NCI-H2107 (cell line): Measurements from ENCODE around the gene HYAL3.

ENCODE experiments used
- DNase-seq: peaks from one replicate; lab custom pipeline; 2025; lab: John Stamatoyannopoulos, UW

HYAL3 gene, protein sequence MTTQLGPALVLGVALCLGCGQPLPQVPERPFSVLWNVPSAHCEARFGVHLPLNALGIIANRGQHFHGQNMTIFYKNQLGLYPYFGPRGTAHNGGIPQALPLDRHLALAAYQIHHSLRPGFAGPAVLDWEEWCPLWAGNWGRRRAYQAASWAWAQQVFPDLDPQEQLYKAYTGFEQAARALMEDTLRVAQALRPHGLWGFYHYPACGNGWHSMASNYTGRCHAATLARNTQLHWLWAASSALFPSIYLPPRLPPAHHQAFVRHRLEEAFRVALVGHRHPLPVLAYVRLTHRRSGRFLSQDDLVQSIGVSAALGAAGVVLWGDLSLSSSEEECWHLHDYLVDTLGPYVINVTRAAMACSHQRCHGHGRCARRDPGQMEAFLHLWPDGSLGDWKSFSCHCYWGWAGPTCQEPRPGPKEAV

DNA sequence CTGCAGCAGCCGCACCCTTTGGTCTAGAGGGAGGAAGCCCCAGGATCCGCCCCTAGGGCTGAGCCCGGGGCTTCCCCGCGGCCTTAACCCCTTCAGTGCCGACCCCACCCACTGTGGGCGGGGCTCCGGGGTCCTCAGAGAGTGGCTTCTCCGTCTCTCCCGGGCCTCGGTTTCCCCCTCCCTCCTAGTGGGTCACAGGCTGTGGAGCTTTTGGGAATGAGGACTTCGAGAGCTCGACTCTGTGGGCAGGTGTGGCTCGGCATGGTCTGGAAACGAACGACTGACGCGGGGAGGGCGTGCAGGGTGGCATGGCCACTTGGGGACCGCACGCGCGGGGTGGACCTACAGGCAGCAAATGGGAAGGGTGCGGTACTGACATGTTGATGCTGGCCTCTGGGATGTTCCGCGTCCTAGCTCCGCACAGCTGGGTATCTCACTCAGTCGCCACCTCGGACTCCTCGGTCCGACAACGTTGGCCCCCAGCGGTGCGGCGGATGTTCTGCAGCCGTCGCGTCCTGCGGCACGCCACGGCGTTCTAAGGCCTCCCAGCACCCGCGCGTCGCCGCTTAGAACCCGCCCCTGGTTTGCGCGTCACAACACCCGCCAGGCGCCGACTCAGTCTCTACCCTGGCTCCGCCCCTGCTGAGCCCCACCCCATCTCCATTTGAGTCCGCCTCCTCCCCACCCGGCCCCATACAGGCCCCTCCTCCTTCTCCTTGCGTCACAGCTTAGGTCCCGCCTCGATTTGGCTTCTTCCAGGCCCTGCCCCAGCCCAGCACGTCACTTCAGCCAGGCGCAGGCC lies at the start of gene HYAL3, which contains the start of gene NAA80:
Gene HYAL3, minus strand, starts transcription at position 570 of the 802 bp plus-strand sequence. CDS start 3,803 bp downstream, outside the sequence.
Gene NAA80, minus strand, starts transcription at position 570 of the 802 bp plus-strand sequence. CDS start 1,942 bp downstream, outside the sequence.
- DNase-seq: peak; percentile 92

DNA sequence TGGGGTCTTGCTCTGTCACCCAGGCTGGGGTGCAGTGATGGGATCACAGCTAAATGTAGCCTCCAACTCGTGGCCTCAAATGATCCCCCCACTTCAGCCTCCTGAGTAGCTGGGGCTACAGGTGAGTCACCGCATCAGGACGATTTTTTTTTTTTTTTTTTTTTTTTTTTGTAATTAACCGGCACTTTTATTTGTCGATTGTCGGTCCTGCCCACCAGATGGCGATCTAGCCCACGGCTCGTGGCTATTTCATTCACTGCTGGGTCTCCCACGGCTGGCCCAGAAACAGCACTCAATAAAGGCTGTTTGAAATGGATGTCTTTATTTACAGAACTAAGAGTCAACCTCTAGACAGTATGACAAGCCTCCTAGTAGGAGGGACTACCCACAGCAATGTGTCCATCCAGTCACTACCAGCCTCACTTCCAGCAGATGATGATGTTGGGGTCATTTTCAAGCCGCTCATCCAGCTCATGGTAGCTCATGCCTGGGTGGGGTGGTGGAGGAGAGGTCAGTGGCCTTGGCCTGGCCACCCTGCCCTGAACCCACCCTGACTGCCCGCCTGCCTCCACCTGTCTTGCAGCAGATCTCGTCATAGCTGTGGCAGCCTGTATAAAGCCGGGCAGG lies 48.1 kb upstream of the HYAL3 start:
- DNase-seq: peak; percentile 44

DNA sequence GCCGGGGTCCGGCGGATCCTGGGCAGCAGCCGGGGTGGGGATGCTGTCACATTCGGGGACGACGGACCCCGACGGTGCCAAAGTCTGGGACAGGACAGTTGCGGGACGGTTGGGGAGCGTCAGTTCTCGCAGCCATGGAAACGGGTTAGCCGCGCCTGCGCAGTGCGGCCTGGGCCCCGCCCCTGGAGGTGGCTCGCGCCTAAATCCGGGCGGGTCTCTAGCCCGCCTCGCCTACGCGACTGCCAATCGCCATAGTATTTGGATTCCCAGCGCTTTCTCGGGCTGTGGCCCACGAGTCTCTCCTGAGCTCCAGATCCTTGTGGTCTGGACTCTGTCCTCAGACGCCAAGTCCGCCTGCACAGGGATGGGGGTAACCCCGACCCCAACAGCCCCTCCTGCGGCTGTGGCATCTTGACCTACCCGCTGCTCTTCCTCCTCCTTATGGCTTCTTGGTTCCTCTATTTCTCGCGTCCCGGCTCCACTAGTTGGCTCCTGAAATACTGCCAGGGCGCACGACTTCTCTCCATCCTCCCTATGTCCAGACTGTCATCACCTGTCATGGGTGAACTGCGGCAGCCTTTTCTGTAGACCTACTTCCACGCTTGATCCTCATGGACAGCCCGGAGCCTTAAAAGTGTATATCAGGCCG lies 46.5 kb upstream of the HYAL3 start, which contains the start of gene ZMYND10:
Gene ZMYND10, minus strand, starts transcription at position 147 of the 649 bp plus-strand sequence. CDS start 153 bp downstream, outside the sequence.
- no peak for DNase-seq

DNA sequence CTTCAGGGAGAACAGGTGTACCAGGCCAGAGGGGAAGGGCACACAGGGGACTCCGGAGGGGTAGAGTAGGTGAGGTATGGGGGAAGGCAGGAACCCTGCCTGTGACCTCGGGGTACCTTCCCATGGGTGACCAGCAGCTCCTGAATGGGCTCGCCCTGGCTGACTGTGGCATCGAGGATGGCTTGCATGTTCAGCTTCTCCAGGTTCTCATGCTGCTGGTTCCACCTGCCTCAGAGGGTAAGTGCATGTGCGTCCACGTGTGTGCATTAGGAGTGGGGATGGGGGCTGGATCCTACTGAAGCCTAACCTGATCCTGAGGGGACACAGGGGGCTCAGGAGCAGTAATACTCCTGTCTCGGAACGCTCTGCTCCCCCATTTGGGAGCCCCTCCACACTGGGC lies 45.8 kb upstream of the HYAL3 start:
- DNase-seq: no peak

DNA sequence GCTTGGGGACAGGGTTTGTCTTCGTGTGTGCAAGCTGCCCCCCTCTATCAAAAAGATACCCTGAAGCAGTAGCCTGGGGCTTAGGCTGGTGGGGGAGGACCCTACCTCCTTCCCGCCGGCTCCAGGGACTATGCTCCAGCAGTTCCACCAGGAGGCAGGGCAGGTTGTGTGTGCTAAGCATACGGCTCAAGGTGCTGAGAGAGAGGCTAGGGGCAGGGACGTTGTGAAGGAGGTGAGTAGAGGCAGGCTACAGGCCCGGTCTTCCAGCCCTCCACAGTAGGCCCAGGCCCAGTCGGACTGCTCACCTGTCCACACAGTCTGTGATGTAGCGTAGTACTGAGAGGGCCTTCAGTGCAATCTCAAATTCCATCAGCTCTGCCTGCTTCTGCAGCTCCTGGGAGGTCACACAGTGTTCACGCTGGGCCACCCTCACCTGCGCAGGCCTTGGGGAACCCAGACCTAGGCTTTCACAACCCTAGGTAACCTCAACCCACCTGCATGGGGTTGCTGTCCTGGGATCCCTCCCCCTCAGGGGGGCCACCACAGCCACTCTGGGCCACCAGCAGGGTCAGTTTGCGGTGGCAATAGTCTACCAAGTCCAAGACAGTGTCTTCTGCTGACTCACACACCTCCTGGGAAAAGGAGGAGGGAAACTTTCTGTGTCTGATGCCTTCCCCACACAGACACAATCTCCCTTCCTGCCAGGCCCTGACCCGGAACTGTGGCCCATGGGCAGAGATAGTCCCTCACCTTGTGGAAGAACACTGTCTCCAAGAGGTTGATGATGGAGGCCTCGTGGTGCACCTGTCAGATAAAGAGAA lies 43.8 kb upstream of the HYAL3 start:
- no peak for DNase-seq

DNA sequence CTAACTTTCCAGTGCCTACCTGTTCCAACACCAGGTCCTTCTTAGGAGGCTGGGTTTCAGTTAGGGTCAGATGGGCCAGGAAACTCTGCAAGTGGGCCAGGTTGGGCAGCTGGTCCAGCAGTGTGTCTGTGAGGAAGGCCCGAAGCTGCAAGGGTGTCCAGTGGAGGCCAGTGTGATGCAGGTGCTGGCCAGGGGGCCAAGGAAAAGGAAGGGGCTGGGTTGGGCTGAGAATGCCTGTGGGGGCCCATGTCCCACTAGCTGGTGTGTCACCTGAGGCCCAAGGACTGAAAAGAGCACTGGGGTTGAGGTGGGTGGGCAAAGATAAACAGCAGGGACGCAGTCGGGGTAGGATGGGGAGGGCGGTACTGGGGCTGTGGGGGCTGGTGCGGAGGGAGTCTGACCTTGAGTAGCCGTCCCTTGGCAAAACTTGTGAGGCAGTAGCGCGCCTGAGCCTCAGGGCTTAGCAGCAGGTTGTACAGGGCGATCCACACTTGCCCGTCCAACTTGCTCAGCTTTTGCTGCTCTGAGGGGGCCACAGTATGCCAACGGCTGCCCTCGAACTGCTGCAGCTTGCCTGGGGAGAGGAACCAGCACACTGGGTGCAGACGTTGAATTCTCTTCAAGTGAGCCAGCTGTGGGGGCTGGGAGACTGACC lies 42.9 kb upstream of the HYAL3 start:
- DNase-seq: no peak

DNA sequence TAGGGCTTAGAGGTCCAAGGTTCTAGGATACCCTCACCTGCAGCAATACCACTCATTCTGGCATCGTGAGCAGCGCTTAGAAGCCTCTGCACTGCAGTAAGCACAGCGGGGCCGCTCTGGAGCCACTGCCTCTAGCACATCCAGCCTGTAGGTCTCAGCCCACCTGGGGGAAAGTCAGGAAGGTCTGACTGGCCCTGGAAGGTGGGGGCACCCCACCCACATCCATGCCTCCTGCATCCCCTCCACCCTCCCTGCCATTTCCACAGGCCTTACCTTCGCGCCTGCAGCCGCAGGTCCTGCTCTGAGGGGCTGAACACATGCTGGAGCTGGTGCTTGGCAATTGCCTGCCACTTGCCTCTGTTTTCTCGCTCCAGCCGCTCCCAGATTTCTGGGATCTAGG lies 42.3 kb upstream of the HYAL3 start:
- no peak for DNase-seq

DNA sequence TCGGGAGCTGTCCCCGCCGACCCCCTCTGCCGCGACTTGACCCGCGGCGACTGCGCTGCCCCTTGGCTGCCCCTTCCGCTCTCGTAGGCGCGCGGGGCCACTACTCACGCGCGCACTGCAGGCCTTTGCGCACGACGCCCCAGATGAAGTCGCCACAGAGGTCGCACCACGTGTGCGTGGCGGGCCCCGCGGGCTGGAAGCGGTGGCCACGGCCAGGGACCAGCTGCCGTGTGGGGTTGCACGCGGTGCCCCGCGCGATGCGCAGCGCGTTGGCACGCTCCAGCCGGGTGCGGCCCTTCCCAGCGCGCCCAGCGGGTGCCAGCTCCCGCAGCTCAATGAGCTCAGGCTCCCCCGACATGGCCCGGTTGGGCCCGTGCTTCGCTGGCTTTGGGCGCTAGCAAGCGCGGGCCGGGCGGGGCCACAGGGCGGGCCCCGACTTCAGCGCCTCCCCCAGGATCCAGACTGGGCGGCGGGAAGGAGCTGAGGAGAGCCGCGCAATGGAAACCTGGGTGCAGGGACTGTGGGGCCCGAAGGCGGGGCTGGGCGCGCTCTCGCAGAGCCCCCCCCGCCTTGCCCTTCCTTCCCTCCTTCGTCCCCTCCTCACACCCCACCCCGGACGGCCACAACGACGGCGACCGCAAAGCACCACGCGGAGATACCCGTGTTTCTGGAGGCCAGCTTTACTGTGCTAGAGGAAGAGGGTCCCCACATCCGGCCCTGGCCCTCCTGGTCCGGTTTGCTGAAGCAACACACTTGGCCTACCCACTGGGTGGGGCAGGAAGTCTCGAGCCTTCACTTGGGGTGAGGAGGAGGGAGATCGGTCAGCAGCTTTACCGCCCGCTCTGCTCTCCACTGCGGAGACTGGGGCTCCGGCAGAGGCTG lies 41.5 kb upstream of the HYAL3 start, which contains the start of gene RASSF1:
Gene RASSF1, minus strand, starts transcription at position 389 of the 882 bp plus-strand sequence. Its CDS starts 31 bp downstream, at position 358.
- no peak for DNase-seq

DNA sequence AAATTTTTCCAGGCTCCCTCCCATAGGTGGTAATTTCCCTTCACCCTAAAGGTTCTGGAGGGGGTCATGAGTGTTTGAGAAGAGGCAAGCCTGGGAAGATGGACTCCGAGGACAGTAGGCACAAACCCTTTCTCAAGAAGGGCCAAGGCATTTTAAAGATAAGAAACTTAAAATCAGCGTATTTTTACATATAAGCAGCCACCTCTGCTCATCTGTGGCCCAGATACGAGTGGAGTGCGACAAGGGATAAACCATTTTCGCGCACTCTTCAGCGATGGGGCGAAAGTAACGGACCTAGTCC lies 40.9 kb upstream of the HYAL3 start:
- no peak for DNase-seq

DNA sequence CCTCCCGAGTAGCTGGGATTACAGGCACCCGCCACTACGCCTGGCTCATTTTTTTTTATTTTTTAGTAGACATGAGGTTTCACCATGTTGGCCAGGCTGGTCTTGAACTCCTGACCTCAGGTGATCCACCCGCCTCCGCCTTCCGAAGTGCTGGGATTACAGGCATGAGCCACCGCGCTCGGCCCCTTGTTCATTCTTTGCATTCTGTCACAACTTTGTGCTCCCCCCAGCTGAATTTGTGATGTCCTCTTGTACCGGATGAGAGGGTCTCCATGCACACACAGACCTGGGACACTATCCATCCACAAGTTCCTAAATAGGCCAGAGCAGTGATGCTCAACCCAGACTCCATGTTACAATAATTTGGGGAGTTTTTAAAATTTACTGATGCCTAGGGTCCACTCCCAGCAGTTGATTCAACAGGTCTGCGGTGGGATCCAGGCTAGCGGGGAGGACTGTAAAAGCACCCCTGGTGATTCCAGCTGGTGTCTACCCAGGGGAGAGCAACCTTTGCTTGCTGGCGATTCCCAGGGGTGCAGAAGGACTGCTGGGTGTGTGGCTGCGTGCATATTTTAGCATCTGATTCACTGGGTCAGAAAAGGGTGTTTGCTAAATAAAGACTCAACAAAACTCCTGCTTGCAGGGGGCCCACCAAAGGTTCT lies 40.4 kb upstream of the HYAL3 start:
- DNase-seq: no peak

DNA sequence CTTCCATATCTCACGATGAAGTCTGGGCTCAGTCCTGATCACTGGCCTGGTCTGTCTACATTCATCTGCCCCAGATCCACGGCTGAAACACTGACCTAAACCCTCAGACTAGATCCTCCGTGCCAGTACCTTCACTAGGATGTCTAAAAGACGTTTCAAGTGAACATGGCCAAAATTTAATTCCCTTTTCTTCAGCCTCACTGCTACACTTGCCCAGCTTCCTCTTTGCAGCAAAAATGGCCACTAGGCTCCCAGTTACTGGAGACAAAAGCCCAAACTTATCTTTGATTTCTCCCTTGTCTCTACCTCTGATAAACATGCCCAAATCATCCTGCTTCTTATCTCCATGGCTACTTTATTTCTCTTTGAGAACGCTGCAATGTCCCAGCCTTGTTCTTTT lies 39.8 kb upstream of the HYAL3 start:
- DNase-seq: no peak

DNA sequence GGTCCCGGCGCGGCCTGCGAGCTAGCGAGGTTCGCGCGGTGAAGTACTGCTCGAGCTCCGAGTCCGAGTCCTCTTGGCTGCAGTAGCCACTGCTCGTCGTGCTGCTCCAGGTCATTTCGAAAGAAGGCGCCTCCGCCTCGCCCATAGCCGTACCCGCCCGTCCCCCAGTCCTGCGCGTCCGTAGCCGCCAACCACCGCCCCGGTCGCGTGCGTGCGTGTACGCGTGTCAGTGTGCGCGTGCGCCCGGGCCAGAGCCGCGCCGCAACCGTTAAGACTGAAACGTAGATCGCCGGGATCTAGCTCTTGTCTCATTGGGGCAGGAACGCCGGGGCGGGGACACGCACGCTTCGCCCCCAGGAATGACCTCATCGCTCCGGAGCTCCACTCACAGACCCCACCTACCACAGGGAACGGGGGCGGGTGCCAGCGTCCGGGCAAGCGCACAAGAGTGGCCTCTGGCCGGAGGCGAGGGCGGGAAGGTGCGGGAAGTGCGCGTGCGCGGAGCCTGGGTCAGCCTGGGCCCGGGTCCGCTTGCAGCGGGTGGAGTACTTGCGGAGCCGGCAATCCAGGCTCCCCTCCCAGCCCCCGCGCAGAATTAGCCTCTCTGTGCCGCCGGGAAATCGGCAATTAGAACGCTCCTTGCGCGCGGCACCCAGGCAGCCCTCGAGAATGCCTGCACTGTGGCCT lies 38.1 kb upstream of the HYAL3 start:
- peak; percentile 84 for DNase-seq

DNA sequence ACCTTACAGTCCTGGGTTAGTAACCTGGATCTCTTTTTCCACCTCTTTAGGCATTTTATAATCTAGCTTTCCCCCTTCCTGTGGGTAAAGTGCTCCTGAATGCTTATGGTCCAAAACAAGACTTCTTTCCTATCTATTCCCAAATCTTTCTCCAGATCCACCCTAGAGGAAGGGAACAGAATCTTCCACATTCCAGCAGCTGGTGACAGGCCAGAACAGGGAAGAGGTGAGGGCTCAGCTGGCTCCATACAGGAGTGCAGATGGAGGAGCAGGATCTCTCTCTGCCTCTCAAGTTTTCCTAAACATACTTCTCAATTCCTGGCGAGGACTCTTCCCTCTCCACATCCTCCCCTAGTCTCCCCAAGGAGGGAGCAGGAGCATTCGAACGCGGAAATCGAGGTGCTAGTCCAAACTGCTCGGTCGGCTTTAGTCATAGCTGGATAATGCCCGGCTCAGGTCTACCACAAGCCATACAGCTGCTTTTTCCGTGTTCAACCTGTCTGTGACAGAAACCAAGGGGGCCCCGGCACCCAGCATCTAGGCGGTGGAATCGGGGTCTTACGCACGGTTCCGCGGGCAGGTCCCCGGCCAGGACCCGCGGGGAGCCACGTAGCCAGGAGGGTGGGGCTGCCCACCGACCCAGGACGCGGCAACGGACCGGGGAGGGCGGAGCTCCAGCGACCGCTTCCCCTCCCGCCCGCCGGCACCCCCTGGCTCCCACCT lies 37.4 kb upstream of the HYAL3 start:
- no peak for DNase-seq

DNA sequence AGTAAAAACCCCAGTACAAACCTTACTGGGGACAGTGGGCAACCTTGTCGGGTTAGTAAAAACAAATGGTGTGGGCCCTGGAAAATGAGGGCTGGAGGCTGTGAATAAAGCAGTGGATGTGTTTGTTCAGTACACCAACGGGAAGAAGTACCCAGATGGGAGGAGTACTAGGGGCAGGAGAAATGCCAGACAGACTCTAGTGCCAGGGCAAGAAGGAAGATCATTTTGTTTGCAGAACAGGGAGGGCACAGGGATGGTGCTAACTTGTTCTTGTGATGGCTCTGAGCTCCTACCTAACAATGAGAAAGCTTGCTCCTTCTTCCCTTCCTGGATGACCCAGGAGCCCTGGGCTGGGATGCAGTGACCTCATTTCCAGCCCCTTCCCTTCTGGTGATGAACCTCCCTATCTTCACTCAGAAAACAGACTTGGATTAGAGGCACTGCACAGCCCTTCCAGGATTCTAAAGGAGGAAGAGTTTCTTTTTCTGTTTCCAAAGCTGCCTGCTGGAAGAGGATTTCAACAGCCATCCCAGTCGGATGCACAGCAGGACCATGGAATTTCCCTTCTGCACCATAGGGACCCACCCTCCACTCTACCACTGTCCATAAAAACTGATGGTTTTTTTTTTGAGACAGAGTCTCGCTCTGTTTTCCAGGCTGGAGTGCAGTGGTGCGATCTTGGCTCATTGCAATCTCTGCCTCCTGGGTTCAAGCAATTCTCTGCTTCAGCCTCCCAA lies 35.3 kb upstream of the HYAL3 start:
- no peak for DNase-seq

DNA sequence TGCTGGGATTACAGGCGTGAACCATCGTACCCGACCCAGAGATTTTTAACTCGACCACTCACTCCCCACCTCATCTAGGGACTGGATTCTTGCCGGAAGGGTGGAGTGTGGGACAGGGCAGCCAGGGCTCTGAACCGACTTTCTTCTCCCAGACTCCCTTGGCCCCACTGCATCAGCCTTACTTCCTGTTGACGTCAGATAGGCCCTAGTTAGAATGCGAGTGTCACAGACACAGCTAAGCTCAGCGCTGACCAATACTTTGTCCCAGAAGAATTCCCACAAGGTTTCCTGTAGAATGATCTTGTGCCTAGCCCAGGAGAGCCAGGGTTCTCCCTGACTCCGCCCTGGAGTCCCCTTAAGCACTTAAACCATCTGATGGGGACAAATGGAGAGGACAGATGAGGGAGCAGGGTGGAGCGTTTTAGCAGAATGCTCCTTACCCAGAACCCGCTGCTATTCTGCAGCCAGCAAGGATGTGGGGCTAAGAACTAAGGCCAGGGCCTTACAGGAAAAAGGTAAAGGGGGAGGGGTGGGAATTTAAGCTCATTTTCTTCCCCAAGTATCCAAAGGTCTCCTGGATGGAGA lies 34.6 kb upstream of the HYAL3 start:
- DNase-seq: no peak

DNA sequence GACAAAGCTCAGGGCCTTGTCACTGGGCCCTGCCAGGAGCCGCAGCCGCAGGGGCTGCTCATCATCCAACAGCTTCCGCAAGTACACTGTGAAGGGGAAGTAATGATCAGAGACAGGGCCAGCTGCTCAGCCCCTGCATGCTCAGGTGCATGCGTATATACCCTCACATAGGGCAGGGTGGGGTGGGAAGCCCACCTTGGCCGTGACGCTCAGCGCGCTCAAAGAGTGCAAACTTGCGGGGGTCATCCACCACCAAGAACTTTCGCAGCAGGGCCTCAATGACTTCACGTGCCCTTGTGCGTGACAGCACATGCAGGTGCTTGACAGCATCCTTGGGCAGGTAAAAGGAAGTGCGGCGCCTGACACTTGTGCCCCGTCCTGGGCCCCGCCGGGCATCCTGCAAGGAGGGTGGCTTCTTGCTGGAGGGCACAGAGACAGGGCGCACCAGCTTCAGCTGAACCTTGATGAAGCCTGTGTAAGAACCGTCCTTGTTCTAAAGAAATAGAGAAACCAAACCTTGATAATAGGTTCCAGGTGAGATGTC lies 32.2 kb upstream of the HYAL3 start:
- DNase-seq: no peak
